Ovary (tissue), 9 donors: ENCODE measurements around the gene CDADC1. TPM values are rescaled to one million over a fixed set of nuclear protein-coding genes. Genes with fewer than 3 reads are reported as not detected.

Experiments
- DNase-seq, 5 donors: peaks; one replicate each; pipeline ENCODE4 v3.0.0-alpha.2; 2019 to 2020
- H3K27ac ChIP-seq, 2 donors: fragments of 200-600 bp; one replicate each; pipeline versions ENCODE4 v1.5.1 to v1.8.0; 2019 to 2022
- H3K27me3 ChIP-seq: fragments of 200-600 bp; one replicate; pipeline ENCODE4 v1.8.0; 2022
- H3K36me3 ChIP-seq: fragments of 200-600 bp; sonication (generic); one replicate; pipeline ENCODE4 v1.5.1; 2019
- H3K4me1 ChIP-seq: one replicate; pipeline ENCODE4 v1.8.1; 2013; ENCODE audit warnings: mild to moderate bottlenecking, moderate library complexity; ENCODE audit not compliant: insufficient read depth
- H3K4me3 ChIP-seq: fragments of 200-600 bp; sonication (generic); one replicate; pipeline ENCODE4 v1.5.1; 2017
- H3K9me3 ChIP-seq, 2 donors: fragments of 200-600 bp in 1 of 2; sonication (generic) in 1 of 2; one replicate each; pipeline versions ENCODE4 v1.5.1 to v1.8.1; 2013 to 2019; ENCODE audit warnings: mild to moderate bottlenecking in 1 of 2, moderate library complexity in 1 of 2
- EP300 ChIP-seq: sonication (generic); formaldehyde crosslinking; IDR thresholded peaks from one replicate; pipeline ENCODE4 v1.6.1; 2017; ENCODE audit warnings: antibody characterized with exemption
- POLR2A ChIP-seq: fragments of 450-650 bp; IDR thresholded peaks from one replicate; pipeline ENCODE4 v1.6.1; 2017; ENCODE audit warnings: antibody characterized with exemption, mild to moderate bottlenecking, moderate library complexity
- WGBS, 3 donors: extraction: QIAGEN DNeasy Blood & Tissue Kit in 1 of 3; methylation state at CpG; one replicate each; pipeline versions ENCODE4 v1.1.5 to v1.1.7; 2013 to 2017; 5-methylcytosine and 5-hydroxymethylcytosine counted together
- intact Hi-C, 4 donors: fragments of 100-400 bp; cut with DNase I; formaldehyde crosslinking; loops; one replicate each; pipeline versions ENCODE4 v1.11.0 to v1.15.1; 2022 to 2023
- polyA plus RNA-seq, 2 donors: library from polyadenylated mRNA; stranded (reverse); fragments of 200-250 nt in 1 of 2; fragments of 350-450 nt in 1 of 2; fragmentation: Illumina TruSeq in 1 of 2; extraction: RNeasy Lipid Tissue Mini Kit (QIAGEN cat#74804) in 1 of 2; gene quantifications; one replicate each; pipeline ENCODE4 v1.2.3, GENCODE V29; 2013 to 2014
- total RNA-seq, 7 donors: library from RNA; depleted of rRNA in 2 of 7; stranded (reverse); fragments of >200 nt in 2 of 7; fragmentation: NEBNext Ultra II Directional in 3 of 7; extraction: Animal tissue kit (Norgen Biotek cat#: 25700) in 3 of 7; gene quantifications; one replicate each; pipeline versions ENCODE4 v1.1.0 to v1.2.4, GENCODE V29; 2016 to 2023
- TF ChIP-seq, protein P1 (sequence below), 3 donors: fragments of 450-650 bp in 2 of 3; fragments of 200-600 bp in 1 of 3; IDR thresholded peaks; one replicate each; pipeline versions ENCODE4 v1.5.1 to v1.8.0; 2016 to 2022; ENCODE audit warnings: antibody characterized with exemption in 3 of 3, mild to moderate bottlenecking in 1 of 3
- donor health status: DM: no; HTN: no; CAD: no; lungs with moderate emphysema.
- donor health status: DM: no; HTN: no; CAD: no.
- donor health status: Bipolar disorder and iron deficiency.
- donor health status: DM: yes; HTN: yes; CAD: no.
- donor health status: DM: no; HTN: no; CAD: no.
- donor health status: DM: yes; HTN: yes; CAD: no.

CDADC1 gene
- total and polyA plus RNA-seq, 9 donors, result 7.5 to 17.9 (median 13.0) TPM

DNA sequence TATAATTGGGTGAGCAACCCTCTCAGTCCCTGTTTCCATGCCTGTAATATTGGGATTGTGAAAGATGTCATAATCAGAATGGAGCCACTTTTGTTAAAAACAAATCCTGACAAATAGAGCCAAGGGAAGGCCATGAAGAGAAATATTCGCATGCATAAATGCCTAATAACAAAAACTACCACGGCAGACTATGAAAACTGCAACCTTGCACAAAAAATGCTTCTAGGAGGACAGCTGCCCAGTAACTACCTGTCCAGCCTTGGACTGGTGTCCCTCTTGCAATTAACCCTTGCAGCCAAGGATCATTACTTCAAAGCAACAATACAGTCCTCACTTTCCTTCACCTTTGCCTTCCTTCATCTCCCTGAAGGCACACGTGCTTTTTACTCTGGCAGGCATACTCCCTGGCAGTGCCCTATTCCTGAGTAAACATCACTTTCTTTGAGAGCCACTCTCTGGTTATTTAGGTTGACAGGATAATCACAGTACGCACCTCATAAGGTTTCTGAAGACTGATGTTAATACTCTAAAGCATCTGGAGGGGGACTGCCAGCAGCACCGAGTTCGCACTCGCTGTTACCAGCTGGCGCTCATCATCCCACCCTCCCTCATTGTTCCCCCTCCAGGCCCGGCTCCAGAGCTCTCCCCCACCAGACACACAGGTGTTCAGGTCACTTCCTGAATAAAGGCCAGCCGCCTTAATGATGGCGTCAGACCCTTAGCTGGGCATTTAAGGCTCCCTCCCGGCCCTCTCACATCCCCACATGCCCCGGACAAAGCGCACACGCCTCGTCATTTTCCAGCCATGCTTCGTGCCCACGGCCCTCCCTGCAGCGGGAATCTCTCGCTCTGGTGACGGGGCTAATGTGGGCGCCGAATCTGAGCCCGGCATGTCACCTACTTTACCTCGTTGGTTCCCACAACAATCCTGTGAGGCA is 57.3 kb downstream of the CDADC1 start:
- no peak for DNase-seq
- TF ChIP-seq, protein P1, sequence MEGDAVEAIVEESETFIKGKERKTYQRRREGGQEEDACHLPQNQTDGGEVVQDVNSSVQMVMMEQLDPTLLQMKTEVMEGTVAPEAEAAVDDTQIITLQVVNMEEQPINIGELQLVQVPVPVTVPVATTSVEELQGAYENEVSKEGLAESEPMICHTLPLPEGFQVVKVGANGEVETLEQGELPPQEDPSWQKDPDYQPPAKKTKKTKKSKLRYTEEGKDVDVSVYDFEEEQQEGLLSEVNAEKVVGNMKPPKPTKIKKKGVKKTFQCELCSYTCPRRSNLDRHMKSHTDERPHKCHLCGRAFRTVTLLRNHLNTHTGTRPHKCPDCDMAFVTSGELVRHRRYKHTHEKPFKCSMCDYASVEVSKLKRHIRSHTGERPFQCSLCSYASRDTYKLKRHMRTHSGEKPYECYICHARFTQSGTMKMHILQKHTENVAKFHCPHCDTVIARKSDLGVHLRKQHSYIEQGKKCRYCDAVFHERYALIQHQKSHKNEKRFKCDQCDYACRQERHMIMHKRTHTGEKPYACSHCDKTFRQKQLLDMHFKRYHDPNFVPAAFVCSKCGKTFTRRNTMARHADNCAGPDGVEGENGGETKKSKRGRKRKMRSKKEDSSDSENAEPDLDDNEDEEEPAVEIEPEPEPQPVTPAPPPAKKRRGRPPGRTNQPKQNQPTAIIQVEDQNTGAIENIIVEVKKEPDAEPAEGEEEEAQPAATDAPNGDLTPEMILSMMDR (IDR thresholded peaks at IDR 0.05), result no peak
- TF ChIP-seq POLR2A (no peak), EP300 (no peak)
- H3K4me3 ChIP-seq, result no peak overlapping the region
- peaks cover 16% of the 10 kb centered on the region for H3K4me1 ChIP-seq
- H3K27me3 ChIP-seq, result no peaks in the 10 kb centered on the region
- intact Hi-C loops, result loop anchor here (5.0 to 10.0 kb wide), 4 partner anchors 132 to 302 kb away; partner anchors contain the start of gene RCBTB1 (in 1 of the 4)
- H3K36me3 ChIP-seq, result no peaks in the 10 kb centered on the region
- no peaks in the 10 kb centered on the region for H3K9me3 ChIP-seq
- no peak overlapping the region for H3K27ac ChIP-seq
- WGBS, 3 donors, result 69 to 74% (median 73%) methylated on average over 25 of the region's 25 CpGs

DNA sequence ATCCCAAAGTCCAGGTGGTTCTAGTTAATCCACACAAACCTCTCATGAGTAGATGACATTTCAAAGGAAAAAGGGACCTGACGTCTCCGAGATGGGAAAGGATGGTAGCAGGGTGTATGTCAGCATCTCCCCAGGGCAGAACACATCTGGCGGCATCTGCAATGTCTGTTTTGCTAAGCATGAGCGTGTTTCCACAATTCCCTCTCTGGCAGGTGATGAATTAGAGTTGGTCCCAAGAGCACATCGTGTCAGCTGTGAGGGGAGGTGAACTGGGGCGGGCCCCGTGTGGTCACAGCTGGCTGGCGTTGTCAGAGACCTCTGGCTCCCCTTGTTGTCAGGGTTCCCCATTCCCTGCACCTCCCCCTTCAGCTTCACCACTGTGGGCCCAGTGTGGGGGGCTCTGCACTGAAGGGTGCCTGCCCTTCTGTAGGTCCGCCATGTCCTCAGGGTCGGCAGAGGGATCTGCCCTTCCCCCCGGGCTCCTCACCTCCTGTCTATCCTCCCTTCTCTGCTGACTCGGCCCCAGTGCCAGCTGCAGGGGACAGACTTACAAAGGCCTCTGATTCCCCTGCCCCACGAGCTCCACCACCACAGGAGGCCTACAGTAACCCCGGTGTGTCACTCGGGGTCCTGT is 58.2 kb downstream of the CDADC1 start:
- no peak overlapping the region for H3K27ac ChIP-seq
- H3K4me3 ChIP-seq, result no peak overlapping the region
- H3K9me3 ChIP-seq, result no peaks in the 10 kb centered on the region
- no peak for TF ChIP-seq EP300
- no peak for TF ChIP-seq POLR2A
- WGBS, 3 donors, result 82 to 88% (median 84%) methylated on average over 15 of the region's 15 CpGs
- H3K36me3 ChIP-seq, result no peaks in the 10 kb centered on the region
- H3K4me1 ChIP-seq, result peaks cover 16% of the 10 kb centered on the region
- intact Hi-C loops, result loop anchor here in 2 of 4 donors (10.0 kb wide), 2 partner anchors 279 to 299 kb away; partner anchors contain the start of gene RCBTB1 (in 1 of the 2)
- DNase-seq, result no peak
- no peaks in the 10 kb centered on the region for H3K27me3 ChIP-seq

DNA sequence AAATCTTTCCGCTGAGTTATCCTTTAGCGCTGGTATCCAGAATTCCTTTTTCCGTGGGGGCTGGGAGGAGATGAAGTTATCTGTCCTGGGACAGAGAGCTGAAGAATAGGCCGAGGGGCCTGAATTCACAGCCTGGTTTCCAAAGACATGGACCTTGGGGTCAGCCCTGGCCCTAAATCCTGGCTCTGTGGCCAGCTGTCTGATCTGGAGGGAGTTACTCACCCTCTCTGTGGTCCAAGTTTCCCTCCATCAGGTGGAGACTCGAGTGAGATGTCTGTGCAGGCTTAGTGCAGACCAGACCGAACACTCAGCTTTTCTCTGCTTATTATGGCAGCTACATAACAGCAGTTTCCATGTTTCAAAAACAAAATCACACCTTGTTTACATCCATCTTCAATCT is 59.6 kb downstream of the CDADC1 start:
- Histone ChIP-seq H3K4me3 (no peak overlapping the region), H3K4me1 (peaks cover 13% of the 10 kb centered on the region), H3K36me3 (no peaks in the 10 kb centered on the region), H3K27ac (peak overlapping the region; percentile 80 to 93), H3K27me3 (no peaks in the 10 kb centered on the region), H3K9me3 (no peaks in the 10 kb centered on the region)
- no peak for TF ChIP-seq EP300
- intact Hi-C loops, result loop anchor here in 2 of 4 donors (10.0 kb wide), 2 partner anchors 277 to 297 kb away; partner anchors contain the start of gene RCBTB1 (in 1 of the 2)
- DNase-seq, result peak in 3 of 5 donors; percentile 59 to 71 (median 69)
- 43 to 61% (median 51%) methylated on average over 6 of the region's 6 CpGs for WGBS, 3 donors

DNA sequence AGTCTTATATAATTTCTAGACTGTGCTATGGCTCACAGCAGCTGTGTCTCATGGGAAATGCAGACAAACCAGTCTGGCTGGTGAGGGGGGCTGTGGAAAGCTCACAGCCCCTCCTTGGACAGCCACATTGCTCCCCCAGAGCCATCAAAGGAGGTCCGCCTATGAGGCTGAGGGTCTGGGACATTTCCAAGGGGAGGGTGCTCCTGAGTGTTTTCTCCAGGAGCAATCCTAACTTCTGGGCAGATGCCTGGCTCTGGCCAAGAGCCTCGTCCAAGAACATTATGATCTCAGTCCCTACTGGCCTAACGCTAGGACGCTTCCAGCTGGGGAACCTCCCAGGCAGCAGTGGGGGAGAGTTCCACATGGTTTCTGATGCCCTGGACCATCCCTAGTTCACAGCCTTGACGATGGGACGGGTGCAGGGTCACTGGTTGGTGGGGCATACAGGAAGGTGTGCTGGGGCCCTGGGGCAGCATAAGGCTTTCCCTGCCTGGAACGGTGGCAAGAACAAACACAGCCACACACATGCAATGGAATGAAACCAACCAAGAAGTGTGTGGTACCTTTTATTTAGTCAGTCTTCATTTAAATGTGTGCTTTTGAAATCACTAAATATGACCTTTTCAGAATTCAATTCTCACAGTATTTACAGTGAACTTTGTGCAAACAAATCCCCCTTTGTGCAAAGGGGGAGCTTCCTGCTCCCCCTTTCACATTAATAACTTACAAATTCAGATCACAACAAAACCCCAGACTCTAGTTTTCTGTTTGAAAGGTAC is 60.6 kb downstream of the CDADC1 start:
- DNase-seq, result peak; percentile 90 to 95 (median 94)
- Histone ChIP-seq H3K4me3 (no peak overlapping the region), H3K27ac (peak overlapping the region; percentile 80 to 93), H3K4me1 (peaks cover 13% of the 10 kb centered on the region), H3K36me3 (no peaks in the 10 kb centered on the region), H3K27me3 (no peaks in the 10 kb centered on the region), H3K9me3 (no peaks in the 10 kb centered on the region)
- 3 to 13% (median 5%) methylated on average over 7 of the region's 7 CpGs for WGBS, 3 donors
- intact Hi-C loops, result loop anchor here in 2 of 4 donors (10.0 kb wide), 2 partner anchors 277 to 297 kb away; partner anchors contain the start of gene RCBTB1 (in 1 of the 2)
- TF ChIP-seq EP300, result peak; percentile 39
- TF ChIP-seq POLR2A, result no peak
- TF ChIP-seq, protein P1 (IDR thresholded peaks at IDR 0.05), result peak in 1 of 3 donors; percentile 26
